K562 (cell line): Measurements from ENCODE around the gene EOGT. TPM values are rescaled to one million over a fixed set of nuclear protein-coding genes. Genes with fewer than 3 reads are reported as not detected.

Experiments
- CBX1 ChIP-seq: sonication (generic); IDR thresholded peaks from 2 replicates; pipeline ENCODE4 v1.6.1; 2016; ENCODE audit warnings: antibody characterized with exemption, low read depth, mild to moderate bottlenecking
- DDX20 ChIP-seq: fragments of 450-650 bp; IDR thresholded peaks from 2 replicates; pipeline ENCODE4 v1.6.1; 2016; ENCODE audit warnings: missing genetic modification characterization, low read depth, mild to moderate bottlenecking, missing compliant biosample characterization, moderate library complexity
- HEY1 ChIP-seq: fragments of 250-450 bp; sonication (Bioruptor Pico); IDR thresholded peaks from 2 replicates; pipeline ENCODE4 v1.5.0; 2020; ENCODE audit warnings: mild to moderate bottlenecking, moderate library complexity, borderline replicate concordance
- ZNF696 ChIP-seq: fragments of 250-450 bp; sonication (Bioruptor Pico); conservative IDR thresholded peaks from 2 replicates; pipeline ENCODE4 v1.4.0; 2020; ENCODE audit warnings: mild to moderate bottlenecking, moderate library complexity
- polyA plus RNA-seq, 8 experiments: library from polyadenylated mRNA; depleted of rRNA in 4 of 8; stranded (reverse) in 5 of 8; unstranded in 3 of 8; fragments of >200 nt; fragmentation: Nextera tagmentation in 2 of 8; fragmentation: Illumina TruSeq in 1 of 8; extraction: Ambion mirVana in 2 of 8; extraction: Trizol in 1 of 8; gene quantifications; 2 replicates each; pipeline versions ENCODE4 v1.2.1 to v1.2.3, GENCODE V29; 2011 to 2014; ENCODE audit warnings: inconsistent platforms in 1 of 8, missing spikeins in 1 of 8
- total RNA-seq, 7 experiments: library from RNA; depleted of rRNA in 6 of 7; stranded (reverse); fragments of >200 nt in 6 of 7; fragmentation: Illumina TruSeq in 2 of 7; extraction: Trizol in 2 of 7; gene quantifications; 2 replicates each; pipeline versions ENCODE4 v1.2.1 to v1.2.3, GENCODE V29; 2011 to 2021; ENCODE audit warnings: low replicate concordance in 1 of 7
- TF ChIP-seq, protein P1 (sequence below): fragments of 200-600 bp; sonication (generic); IDR thresholded peaks from one replicate; pipeline ENCODE4 v1.6.1; 2012; ENCODE audit warnings: mild to moderate bottlenecking, low read depth, low read length, inconsistent platforms

Gene EOGT
- total and polyA plus RNA-seq, 9 of the 15 experiments (the other 6 are each of a cell fraction or from before 2014, with no cell fraction given): 3.6 to 17.9 (median 7.4) TPM

DNA sequence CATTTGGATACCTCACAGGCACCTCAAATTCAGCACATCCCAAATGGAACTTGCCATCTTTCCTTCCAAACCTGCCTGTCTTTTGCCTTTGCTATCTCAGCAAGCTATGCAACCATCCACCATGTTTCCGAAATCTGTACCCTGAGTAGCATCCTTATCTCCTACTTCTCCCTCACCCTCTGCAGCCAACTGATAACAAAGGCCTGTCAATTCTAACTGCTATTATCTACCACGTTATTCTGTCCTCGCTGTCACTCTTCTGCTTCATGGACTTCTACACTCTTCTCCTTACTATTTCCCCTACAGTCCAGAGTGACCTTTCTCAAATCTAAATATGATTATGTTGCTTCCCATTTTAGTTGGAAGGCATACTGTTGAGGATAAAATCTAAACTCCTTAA, 55.6 kb downstream of the EOGT start (continued):
- TF ChIP-seq CBX1: no peak
- no peak for TF ChIP-seq DDX20 (tag)
- TF ChIP-seq HEY1: no peak
- no peak for TF ChIP-seq ZNF696 (CRISPR knock-in tag)
- TF ChIP-seq, protein P1, sequence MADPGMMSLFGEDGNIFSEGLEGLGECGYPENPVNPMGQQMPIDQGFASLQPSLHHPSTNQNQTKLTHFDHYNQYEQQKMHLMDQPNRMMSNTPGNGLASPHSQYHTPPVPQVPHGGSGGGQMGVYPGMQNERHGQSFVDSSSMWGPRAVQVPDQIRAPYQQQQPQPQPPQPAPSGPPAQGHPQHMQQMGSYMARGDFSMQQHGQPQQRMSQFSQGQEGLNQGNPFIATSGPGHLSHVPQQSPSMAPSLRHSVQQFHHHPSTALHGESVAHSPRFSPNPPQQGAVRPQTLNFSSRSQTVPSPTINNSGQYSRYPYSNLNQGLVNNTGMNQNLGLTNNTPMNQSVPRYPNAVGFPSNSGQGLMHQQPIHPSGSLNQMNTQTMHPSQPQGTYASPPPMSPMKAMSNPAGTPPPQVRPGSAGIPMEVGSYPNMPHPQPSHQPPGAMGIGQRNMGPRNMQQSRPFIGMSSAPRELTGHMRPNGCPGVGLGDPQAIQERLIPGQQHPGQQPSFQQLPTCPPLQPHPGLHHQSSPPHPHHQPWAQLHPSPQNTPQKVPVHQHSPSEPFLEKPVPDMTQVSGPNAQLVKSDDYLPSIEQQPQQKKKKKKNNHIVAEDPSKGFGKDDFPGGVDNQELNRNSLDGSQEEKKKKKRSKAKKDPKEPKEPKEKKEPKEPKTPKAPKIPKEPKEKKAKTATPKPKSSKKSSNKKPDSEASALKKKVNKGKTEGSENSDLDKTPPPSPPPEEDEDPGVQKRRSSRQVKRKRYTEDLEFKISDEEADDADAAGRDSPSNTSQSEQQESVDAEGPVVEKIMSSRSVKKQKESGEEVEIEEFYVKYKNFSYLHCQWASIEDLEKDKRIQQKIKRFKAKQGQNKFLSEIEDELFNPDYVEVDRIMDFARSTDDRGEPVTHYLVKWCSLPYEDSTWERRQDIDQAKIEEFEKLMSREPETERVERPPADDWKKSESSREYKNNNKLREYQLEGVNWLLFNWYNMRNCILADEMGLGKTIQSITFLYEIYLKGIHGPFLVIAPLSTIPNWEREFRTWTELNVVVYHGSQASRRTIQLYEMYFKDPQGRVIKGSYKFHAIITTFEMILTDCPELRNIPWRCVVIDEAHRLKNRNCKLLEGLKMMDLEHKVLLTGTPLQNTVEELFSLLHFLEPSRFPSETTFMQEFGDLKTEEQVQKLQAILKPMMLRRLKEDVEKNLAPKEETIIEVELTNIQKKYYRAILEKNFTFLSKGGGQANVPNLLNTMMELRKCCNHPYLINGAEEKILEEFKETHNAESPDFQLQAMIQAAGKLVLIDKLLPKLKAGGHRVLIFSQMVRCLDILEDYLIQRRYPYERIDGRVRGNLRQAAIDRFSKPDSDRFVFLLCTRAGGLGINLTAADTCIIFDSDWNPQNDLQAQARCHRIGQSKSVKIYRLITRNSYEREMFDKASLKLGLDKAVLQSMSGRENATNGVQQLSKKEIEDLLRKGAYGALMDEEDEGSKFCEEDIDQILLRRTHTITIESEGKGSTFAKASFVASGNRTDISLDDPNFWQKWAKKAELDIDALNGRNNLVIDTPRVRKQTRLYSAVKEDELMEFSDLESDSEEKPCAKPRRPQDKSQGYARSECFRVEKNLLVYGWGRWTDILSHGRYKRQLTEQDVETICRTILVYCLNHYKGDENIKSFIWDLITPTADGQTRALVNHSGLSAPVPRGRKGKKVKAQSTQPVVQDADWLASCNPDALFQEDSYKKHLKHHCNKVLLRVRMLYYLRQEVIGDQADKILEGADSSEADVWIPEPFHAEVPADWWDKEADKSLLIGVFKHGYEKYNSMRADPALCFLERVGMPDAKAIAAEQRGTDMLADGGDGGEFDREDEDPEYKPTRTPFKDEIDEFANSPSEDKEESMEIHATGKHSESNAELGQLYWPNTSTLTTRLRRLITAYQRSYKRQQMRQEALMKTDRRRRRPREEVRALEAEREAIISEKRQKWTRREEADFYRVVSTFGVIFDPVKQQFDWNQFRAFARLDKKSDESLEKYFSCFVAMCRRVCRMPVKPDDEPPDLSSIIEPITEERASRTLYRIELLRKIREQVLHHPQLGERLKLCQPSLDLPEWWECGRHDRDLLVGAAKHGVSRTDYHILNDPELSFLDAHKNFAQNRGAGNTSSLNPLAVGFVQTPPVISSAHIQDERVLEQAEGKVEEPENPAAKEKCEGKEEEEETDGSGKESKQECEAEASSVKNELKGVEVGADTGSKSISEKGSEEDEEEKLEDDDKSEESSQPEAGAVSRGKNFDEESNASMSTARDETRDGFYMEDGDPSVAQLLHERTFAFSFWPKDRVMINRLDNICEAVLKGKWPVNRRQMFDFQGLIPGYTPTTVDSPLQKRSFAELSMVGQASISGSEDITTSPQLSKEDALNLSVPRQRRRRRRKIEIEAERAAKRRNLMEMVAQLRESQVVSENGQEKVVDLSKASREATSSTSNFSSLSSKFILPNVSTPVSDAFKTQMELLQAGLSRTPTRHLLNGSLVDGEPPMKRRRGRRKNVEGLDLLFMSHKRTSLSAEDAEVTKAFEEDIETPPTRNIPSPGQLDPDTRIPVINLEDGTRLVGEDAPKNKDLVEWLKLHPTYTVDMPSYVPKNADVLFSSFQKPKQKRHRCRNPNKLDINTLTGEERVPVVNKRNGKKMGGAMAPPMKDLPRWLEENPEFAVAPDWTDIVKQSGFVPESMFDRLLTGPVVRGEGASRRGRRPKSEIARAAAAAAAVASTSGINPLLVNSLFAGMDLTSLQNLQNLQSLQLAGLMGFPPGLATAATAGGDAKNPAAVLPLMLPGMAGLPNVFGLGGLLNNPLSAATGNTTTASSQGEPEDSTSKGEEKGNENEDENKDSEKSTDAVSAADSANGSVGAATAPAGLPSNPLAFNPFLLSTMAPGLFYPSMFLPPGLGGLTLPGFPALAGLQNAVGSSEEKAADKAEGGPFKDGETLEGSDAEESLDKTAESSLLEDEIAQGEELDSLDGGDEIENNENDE: no peak
